Sigmoid colon (tissue), 7 donors: ENCODE data around the gene PBX3. TPM values are rescaled to one million over a fixed set of nuclear protein-coding genes. Genes with fewer than 3 reads are reported as not detected.

Experiments used
- DNase-seq: peaks from one replicate; pipeline ENCODE4 v3.0.0-alpha.2; 2019
- H3K27ac ChIP-seq, 4 donors: fragments of 200-600 bp; sonication (generic); one replicate each; pipeline ENCODE4 v1.5.1; 2016 to 2019; ENCODE audit warnings: mild to moderate bottlenecking in 1 of 4
- H3K27me3 ChIP-seq, 3 donors: fragments of 200-600 bp; sonication (generic); one replicate each; pipeline ENCODE4 v1.5.1; 2019; ENCODE audit warnings: mild to moderate bottlenecking in 1 of 3
- H3K36me3 ChIP-seq, 4 donors: fragments of 200-600 bp; sonication (generic); one replicate each; pipeline ENCODE4 v1.5.1; 2016 to 2019
- H3K4me1 ChIP-seq, 4 donors: fragments of 200-600 bp; sonication (generic); one replicate each; pipeline ENCODE4 v1.5.1; 2017 to 2019
- H3K4me3 ChIP-seq, 4 donors: fragments of 200-600 bp; sonication (generic); one replicate each; pipeline ENCODE4 v1.5.1; 2017 to 2019; ENCODE audit warnings: mild to moderate bottlenecking in 2 of 4, moderate library complexity in 1 of 4
- H3K9me3 ChIP-seq, 4 donors: fragments of 200-600 bp in 3 of 4; sonication (generic) in 3 of 4; one replicate each; pipeline versions ENCODE4 v1.5.1 to v1.6.1; 2013 to 2019
- CTCF ChIP-seq, 4 experiments: fragments of 450-650 bp in 3 of 4; fragments of 200-600 bp in 1 of 4; IDR thresholded peaks; one replicate each; pipeline ENCODE4 v1.5.1; 2016 to 2019; ENCODE audit warnings: antibody characterized with exemption in 4 of 4, mild to moderate bottlenecking in 3 of 4, moderate library complexity in 2 of 4
- EP300 ChIP-seq, 4 donors: sonication (generic); formaldehyde crosslinking; IDR thresholded peaks; one replicate each; pipeline ENCODE4 v1.6.1; 2017; ENCODE audit warnings: antibody characterized with exemption in 4 of 4
- POLR2A ChIP-seq, 2 donors: fragments of 450-650 bp; IDR thresholded peaks; one replicate each; pipeline ENCODE4 v1.6.1; 2016; ENCODE audit warnings: antibody characterized with exemption in 2 of 2, mild to moderate bottlenecking in 2 of 2, moderate library complexity in 2 of 2
- POLR2AphosphoS5 ChIP-seq, 4 donors: sonication (generic); formaldehyde crosslinking; IDR thresholded peaks; one replicate each; pipeline ENCODE4 v1.6.1; 2017; ENCODE audit warnings: antibody characterized with exemption in 4 of 4
- WGBS, 2 donors: extraction: QIAGEN DNeasy Blood & Tissue Kit; methylation state at CpG; one replicate each; pipeline ENCODE4 v1.1.7; 2013; 5-methylcytosine and 5-hydroxymethylcytosine counted together
- intact Hi-C: fragments of 100-400 bp; cut with DNase I; formaldehyde crosslinking; loops from one replicate; pipeline ENCODE4 v1.15.1; 2023
- polyA plus RNA-seq, 3 donors: library from polyadenylated mRNA; stranded (reverse); fragments of 200-250 nt; gene quantifications; one replicate each; pipeline ENCODE4 v1.2.3, GENCODE V29; 2013
- total RNA-seq, 4 donors: library from RNA; depleted of rRNA; stranded (reverse); fragments of >200 nt; gene quantifications; one replicate each; pipeline ENCODE4 v1.1.0, GENCODE V29; 2016
- donor health status: healthy with polysubstance abuse.
- donor health status: Bipolar disorder and iron deficiency.
- donor health status: healthy.

The PBX3 gene
- total and polyA plus RNA-seq, 7 donors = 2.8 to 159 (median 90.6) TPM

- peak overlapping the region in 2 of 4 donors; percentile 25 to 77 for H3K27ac ChIP-seq
- H3K36me3 ChIP-seq = no peaks in the 10 kb centered on the region
- peaks cover 0 to 75% (median 28%) of the 10 kb centered on the region in 4 donors for H3K4me1 ChIP-seq
- no peak overlapping the region for H3K4me3 ChIP-seq
- TF ChIP-seq POLR2A (IDR thresholded peaks at IDR 0.05) = no peak
- TF ChIP-seq POLR2AphosphoS5 (IDR thresholded peaks at IDR 0.05) = no peak
- no peak for TF ChIP-seq CTCF (IDR thresholded peaks at IDR 0.05)
- no peak for TF ChIP-seq EP300 (IDR thresholded peaks at IDR 0.05)
- DNase-seq = no peak
- WGBS, 2 donors = 86 to 89% methylated on average over 1 of the region's 1 CpG
- no peaks in the 10 kb centered on the region for H3K9me3 ChIP-seq
- intact Hi-C loops = no loop called here
- no peaks in the 10 kb centered on the region for H3K27me3 ChIP-seq
Observed at GRCh38 chr9:125826850-125827249, 79.7 kb downstream of the PBX3 start.

GRCh38 chr9:125829743-125830142 is 82.6 kb downstream of the PBX3 start:
- TF ChIP-seq CTCF (IDR thresholded peaks at IDR 0.05) = no peak
- peak in 3 of 4 donors; percentile 32 to 45 (median 35) for TF ChIP-seq POLR2AphosphoS5 (IDR thresholded peaks at IDR 0.05)
- TF ChIP-seq EP300 (IDR thresholded peaks at IDR 0.05) = no peak
- TF ChIP-seq POLR2A (IDR thresholded peaks at IDR 0.05) = no peak
- intact Hi-C loops = no loop called here
- Histone ChIP-seq H3K4me3 (peak overlapping the region; percentile 10 to 45 (median 31)), H3K27me3 (no peaks in the 10 kb centered on the region), H3K9me3 (no peaks in the 10 kb centered on the region), H3K27ac (peak overlapping the region in 2 of 4 donors; percentile 58 to 59), H3K36me3 (no peaks in the 10 kb centered on the region), H3K4me1 (peaks cover 0 to 62% (median 14%) of the 10 kb centered on the region in 4 donors)
- 25 to 67% methylated on average over 7 of the region's 7 CpGs for WGBS, 2 donors
- DNase-seq = no peak

GRCh38 chr9:125831054-125831453 is 83.9 kb downstream of the PBX3 start:
- intact Hi-C loops = no loop called here
- WGBS, 2 donors = 85 to 90% methylated on average over 2 of the region's 2 CpGs

GRCh38 chr9:125831616-125832015 is 84.4 kb downstream of the PBX3 start:
- H3K27ac ChIP-seq = peak overlapping the region in 1 of 4 donors; percentile 58
- no peaks in the 10 kb centered on the region for H3K27me3 ChIP-seq
- intact Hi-C loops = no loop called here
- no peak for TF ChIP-seq CTCF (IDR thresholded peaks at IDR 0.05)
- TF ChIP-seq POLR2A (IDR thresholded peaks at IDR 0.05) = no peak
- no peak for TF ChIP-seq EP300 (IDR thresholded peaks at IDR 0.05)
- TF ChIP-seq POLR2AphosphoS5 (IDR thresholded peaks at IDR 0.05) = no peak
- 87 to 91% methylated on average over 1 of the region's 1 CpG for WGBS, 2 donors
- H3K36me3 ChIP-seq = no peaks in the 10 kb centered on the region
- no peak overlapping the region for H3K4me3 ChIP-seq
- peaks cover 0 to 45% (median 10%) of the 10 kb centered on the region in 4 donors for H3K4me1 ChIP-seq
- no peak for DNase-seq
- no peaks in the 10 kb centered on the region for H3K9me3 ChIP-seq

More at GRCh38 chr9:125831054-125831453, 83.9 kb downstream of the PBX3 start:
- Histone ChIP-seq H3K36me3 (no peaks in the 10 kb centered on the region), H3K4me3 (no peak overlapping the region), H3K4me1 (peaks cover 0 to 50% (median 12%) of the 10 kb centered on the region in 4 donors), H3K27me3 (no peaks in the 10 kb centered on the region), H3K9me3 (no peaks in the 10 kb centered on the region), H3K27ac (peak overlapping the region in 1 of 4 donors; percentile 58)
- TF ChIP-seq EP300 (IDR thresholded peaks at IDR 0.05) (no peak), CTCF (IDR thresholded peaks at IDR 0.05) (no peak), POLR2AphosphoS5 (IDR thresholded peaks at IDR 0.05) (no peak), POLR2A (IDR thresholded peaks at IDR 0.05) (no peak)
- no peak for DNase-seq

- TF ChIP-seq EP300 (IDR thresholded peaks at IDR 0.05) (no peak), POLR2AphosphoS5 (IDR thresholded peaks at IDR 0.05) (no peak), CTCF (IDR thresholded peaks at IDR 0.05) (no peak), POLR2A (IDR thresholded peaks at IDR 0.05) (no peak)
- WGBS, 2 donors = 26 to 56% methylated on average over 1 of the region's 1 CpG
- intact Hi-C loops = no loop called here
- Histone ChIP-seq H3K27me3 (no peaks in the 10 kb centered on the region), H3K27ac (no peak overlapping the region), H3K9me3 (no peaks in the 10 kb centered on the region), H3K36me3 (no peaks in the 10 kb centered on the region), H3K4me3 (no peak overlapping the region), H3K4me1 (peaks cover 0 to 57% (median 19%) of the 10 kb centered on the region in 4 donors)
- DNase-seq = no peak
Observed at GRCh38 chr9:125835655-125836054, 88.5 kb downstream of the PBX3 start.
